NCI-H82 (cell line): ENCODE results near the gene GIPC2.
"Not testable (repeated sequence)": the region's sequence is repeated elsewhere in the genome, so short reads cannot be mapped to it uniquely, and the experiment has no call there.

Experiments
- DNase-seq: peaks from one replicate; lab custom pipeline; 2025; lab: John Stamatoyannopoulos, UW

The GIPC2 gene

GRCh38 chr1:78069784-78070183 lies 24.0 kb downstream of the GIPC2 start:
- DNase-seq: no peak

DNA sequence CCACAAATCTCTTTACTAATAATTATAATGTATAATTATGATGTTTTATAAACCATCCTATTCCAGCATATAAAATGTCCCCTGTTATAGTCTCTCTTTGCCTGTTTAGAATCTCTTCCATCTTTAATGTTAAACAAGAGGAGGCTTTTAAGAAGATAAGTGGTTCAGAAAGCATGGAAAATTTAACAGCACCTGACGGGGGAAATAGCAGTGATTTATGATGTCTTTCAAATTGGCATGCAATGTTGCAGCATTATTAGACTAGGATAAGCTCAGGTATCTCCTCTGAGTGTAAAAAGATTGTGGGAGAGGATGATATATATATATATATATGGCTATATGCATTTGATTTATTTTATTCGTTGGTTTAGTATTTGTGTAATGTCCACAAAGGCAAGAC lies 24.4 kb downstream of the GIPC2 start:
- DNase-seq: no peak

DNA sequence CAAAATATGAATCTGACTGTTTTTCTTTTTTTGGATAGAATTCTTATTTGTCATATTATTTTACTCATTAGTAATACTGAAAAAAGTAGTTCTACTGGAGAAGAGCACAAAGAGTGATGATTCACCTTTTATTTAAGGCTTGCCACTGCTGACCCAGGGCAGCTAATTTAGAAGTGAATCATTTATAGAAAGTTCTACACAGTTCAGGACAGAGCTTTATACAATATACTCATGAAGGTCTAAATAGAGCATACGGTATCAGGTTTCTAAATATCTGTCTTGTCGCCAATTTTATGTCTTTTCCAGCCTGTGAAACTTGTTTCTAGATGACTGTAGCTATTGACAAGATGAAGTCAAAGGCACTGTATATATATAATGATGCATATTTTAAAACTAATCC lies 25.0 kb downstream of the GIPC2 start:
- DNase-seq: no peak

GRCh38 chr1:78071696-78072095 lies 25.9 kb downstream of the GIPC2 start:
- DNase-seq: no peak

- DNase-seq: no peak
Measured at GRCh38 chr1:78072216-78072615, 26.4 kb downstream of the GIPC2 start.

DNA sequence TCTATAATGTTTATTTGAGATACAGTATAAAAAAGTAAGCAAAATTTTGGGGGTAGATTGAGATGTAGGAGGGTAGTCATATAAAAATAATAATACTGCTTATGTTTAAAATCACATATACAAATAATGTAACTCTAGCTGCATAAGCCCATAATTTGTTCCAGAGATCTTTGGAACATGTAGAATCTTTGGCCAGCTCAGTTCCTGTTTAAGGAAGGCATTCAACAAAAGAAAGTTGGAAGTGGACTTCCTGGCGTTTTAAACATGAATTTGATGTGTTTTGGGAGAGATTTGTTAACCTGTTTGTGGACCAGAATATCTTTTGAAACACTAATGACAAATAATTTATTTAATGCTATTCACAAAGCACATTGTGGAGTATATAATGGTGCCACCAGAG lies 27.7 kb downstream of the GIPC2 start:
- DNase-seq: no peak

- no peak for DNase-seq
Measured at GRCh38 chr1:78075621-78076020, 29.9 kb downstream of the GIPC2 start.

DNA sequence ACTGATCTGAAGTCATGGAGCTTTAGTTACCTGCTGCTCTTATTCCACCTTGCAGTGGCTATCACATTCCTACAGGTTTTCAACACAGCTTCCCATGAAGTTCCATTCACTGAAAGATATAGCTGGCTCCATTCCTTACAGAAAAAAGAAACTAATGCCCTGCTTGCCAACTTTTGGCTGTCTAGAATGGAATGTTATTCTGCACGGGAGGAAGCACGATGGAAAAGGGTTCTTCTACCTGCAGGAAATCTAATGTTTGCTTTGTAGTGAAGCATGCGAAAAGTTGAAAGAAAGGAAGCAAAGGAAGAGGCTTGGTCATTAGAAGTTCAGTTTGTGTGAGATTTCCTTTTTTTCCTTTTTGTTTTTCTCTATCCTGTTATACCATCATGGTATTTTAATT lies 32.6 kb downstream of the GIPC2 start:
- DNase-seq: no peak

GRCh38 chr1:78079580-78079979 lies 33.8 kb downstream of the GIPC2 start:
- DNase-seq: no peak

DNA sequence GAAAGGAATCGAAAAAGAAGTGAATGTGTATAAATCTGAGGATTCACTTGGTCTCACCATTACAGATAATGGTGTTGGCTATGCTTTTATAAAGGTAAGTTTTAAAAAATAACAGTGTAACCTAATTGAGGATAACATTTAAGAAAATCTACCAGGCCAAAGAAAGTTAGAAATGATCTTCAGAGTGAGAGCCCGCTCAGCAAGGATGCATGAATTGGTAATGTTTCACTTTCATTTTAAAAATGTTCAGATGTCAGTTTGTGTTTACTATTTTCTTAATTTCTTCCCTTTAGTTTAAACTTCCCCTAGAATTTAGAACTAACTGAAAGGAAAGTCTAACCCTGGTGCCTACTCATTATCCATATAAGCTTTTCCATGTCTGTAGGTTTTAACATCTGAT lies 35.0 kb downstream of the GIPC2 start:
- no peak for DNase-seq

- peak; percentile 7 for DNase-seq
Measured at GRCh38 chr1:78081980-78082860, 36.5 kb downstream of the GIPC2 start.

DNA sequence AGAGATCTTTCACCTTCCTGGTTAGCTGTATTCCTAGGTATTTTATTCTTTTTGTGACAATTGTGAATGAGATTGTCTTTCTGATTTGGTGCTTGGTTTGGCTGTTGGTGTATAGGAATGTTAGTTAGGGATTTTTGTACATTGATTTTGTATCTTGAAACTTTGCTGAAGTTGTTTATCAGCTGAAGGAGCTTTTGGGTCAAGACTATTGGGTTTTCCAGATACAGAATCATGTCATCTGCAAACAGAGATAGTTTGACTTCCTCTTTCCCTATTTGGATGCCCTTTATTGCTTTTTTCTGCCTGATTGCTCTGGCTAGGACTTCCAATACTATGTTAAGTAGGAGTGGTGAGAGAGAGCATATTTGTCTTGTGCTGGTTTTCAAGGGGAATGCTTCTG lies 38.9 kb downstream of the GIPC2 start:
- not testable (repeated sequence) for DNase-seq

GRCh38 chr1:78086697-78087096 lies 40.9 kb downstream of the GIPC2 start:
- no peak for DNase-seq

DNA sequence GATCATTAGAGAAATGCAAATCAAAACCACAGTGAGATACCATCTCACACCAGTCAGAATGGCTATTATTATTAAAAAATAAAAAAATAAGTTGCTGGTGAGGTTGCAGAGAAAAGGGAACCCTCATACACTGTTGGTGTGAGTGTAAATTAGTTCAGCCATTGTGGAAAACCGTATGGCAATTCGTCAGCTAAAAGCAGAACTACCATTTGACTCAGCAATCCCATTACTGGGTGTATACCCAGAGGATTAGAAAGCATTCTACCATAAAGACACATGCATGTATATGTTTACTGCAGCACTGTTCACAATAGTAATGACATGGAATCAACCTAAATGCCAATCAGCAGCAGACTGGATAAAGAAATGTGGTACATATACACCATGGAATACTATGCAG lies 42.2 kb downstream of the GIPC2 start:
- DNase-seq: peak; percentile 30

DNA sequence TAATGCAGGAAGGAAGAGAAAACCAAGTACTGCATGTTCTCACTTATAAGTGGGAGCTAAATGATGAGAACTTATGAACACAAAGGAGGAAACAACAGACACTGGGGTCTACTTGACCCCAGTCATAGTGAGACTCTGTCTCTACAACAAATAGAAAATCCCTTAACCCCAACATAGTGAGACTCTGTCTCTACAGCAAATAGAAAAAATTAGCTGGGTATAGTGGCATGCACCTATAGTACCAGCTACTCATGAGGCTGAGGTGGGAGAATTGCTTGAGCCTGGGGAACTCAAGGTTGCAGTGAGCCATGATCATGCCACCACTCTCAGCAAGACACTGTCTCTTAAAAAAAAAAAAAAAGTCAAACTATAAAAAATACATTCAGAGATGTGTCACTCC lies 42.7 kb downstream of the GIPC2 start:
- no peak for DNase-seq

GRCh38 chr1:78089010-78089409 lies 43.2 kb downstream of the GIPC2 start:
- no peak for DNase-seq

GRCh38 chr1:78090472-78091133 lies 44.8 kb downstream of the GIPC2 start:
- no peak for DNase-seq

DNA sequence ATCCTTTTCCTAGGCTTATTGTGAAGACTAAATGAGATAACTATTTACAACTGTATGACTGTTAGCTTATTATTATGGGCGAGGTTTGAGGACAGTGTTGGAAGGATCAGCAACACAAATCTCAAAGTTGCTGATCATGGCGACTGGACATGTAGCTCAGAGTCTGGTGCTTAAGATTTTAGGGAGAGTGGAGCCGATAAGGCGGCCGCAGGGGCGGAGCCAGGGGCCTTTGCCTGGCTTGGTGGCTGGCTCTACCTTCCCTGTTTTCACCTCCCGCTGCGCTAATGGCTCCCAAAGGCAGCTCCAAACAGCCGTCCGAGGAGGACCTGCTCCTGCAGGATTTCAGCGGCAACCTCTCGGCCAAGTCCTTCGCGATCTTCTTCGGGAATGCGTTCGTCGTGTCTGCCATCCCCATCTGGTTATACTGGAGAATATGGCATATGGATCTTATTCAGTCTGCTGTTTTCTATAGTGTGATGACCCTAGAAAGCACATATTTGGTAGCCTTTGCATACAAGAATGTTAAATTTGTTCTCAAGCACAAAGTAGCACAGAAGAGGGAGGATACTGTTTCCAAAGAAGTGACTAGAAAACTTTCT lies 45.5 kb downstream of the GIPC2 start:
- DNase-seq: no peak

DNA sequence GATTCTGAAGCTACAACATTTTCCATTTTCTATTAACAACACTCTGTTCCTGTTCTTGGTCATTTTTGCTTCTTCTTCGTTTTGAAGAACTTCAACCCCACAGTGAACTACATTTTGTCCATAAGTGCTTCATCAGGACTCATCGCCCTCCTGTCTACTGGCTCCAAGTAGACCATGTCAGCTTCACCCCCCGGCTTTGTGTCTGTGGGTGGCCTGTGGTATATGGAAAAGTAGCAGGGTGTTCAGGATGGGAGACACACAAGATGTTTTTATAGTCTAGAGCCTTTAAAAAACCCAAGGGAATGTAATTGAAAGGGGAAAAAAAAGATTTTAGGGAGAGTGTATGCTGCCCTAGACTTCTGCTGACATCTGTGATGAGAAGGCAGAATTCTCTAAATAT lies 46.1 kb downstream of the GIPC2 start:
- no peak for DNase-seq

GRCh38 chr1:78092643-78093042 lies 46.9 kb downstream of the GIPC2 start:
- DNase-seq: no peak

GRCh38 chr1:78093560-78093959 lies 47.8 kb downstream of the GIPC2 start:
- DNase-seq: no peak

- no peak for DNase-seq
Measured at GRCh38 chr1:78094639-78095038, 48.9 kb downstream of the GIPC2 start.

- no peak for DNase-seq
Measured at GRCh38 chr1:78095593-78095992, 49.8 kb downstream of the GIPC2 start.
